ENCODE measurements around the gene COPG2.

The COPG2 gene

GRCh38 chr7:130493275-130493873, 175.2 kb downstream of the COPG2 start:
- DNase-seq (ENCODE audit: low read depth), result no peak

- no peak for DNase-seq (ENCODE audit: low read depth)
These were observed 175.8 kb downstream of the COPG2 start for GRCh38 chr7:130492523-130493274.

GRCh38 chr7:130491841-130492522, 176.6 kb downstream of the COPG2 start, which contains the start of gene MEST:
MEST (plus strand) TSS chr7:130492085; CDS start chr7:130492314, 229 bp downstream.
- no peak for DNase-seq (ENCODE audit: low read depth)

GRCh38 chr7:130490888-130491804, 177.4 kb downstream of the COPG2 start:
- DNase-seq (ENCODE audit: low read depth), result peak; percentile 52

GRCh38 chr7:130490311-130490791, 178.2 kb downstream of the COPG2 start:
- no peak for DNase-seq (ENCODE audit: low read depth)

- no peak for DNase-seq (ENCODE audit: low read depth)
These were observed 179.2 kb downstream of the COPG2 start for GRCh38 chr7:130489140-130489983.

GRCh38 chr7:130488392-130489139, 180.0 kb downstream of the COPG2 start:
- DNase-seq (ENCODE audit: low read depth), result no peak

GRCh38 chr7:130486954-130487436, 181.6 kb downstream of the COPG2 start:
- DNase-seq (ENCODE audit: low read depth), result no peak

- DNase-seq (ENCODE audit: low read depth), result peak; percentile 47
These were observed 182.2 kb downstream of the COPG2 start for GRCh38 chr7:130486114-130486953.

- DNase-seq (ENCODE audit: low read depth), result no peak
These were observed 182.8 kb downstream of the COPG2 start for GRCh38 chr7:130485734-130486113.

GRCh38 chr7:130483031-130483430, 185.5 kb downstream of the COPG2 start:
- DNase-seq (ENCODE audit: low read depth), result no peak

GRCh38 chr7:130481898-130482297, 186.7 kb downstream of the COPG2 start:
- no peak for DNase-seq (ENCODE audit: low read depth)

GRCh38 chr7:130479716-130480400, 188.7 kb downstream of the COPG2 start:
- no peak for DNase-seq (ENCODE audit: low read depth)

- no peak for DNase-seq (ENCODE audit: low read depth)
These were observed 189.6 kb downstream of the COPG2 start for GRCh38 chr7:130478991-130479390.

GRCh38 chr7:130476297-130477150, 192.0 kb downstream of the COPG2 start:
- no peak for DNase-seq (ENCODE audit: low read depth)

- no peak for DNase-seq (ENCODE audit: low read depth)
These were observed 192.8 kb downstream of the COPG2 start for GRCh38 chr7:130475776-130476175.

GRCh38 chr7:130473876-130474275, 194.7 kb downstream of the COPG2 start:
- DNase-seq (ENCODE audit: low read depth), result no peak
